ENCODE measurements around the gene CAMKMT.

DNA sequence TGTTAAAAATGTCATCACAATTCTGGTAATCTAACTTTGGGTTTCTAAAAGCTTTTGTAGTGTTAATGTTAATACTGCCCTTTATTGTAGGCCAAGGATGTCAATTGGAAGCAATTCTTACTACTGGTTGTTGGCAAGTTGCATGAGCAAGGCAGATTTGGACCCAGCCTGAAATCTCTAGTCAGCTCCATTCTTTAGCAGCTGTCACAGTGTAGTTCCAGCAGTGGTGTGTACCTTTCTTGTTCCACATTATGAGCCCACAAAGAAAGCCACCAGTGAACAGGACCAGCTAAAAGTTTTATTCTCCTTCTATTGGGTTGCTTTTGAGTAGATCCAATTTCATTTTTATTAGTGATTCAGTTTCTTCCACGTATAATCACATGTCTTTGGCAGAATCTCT lies 133.8 kb downstream of the CAMKMT start:
- TF ChIP-seq, protein P1, sequence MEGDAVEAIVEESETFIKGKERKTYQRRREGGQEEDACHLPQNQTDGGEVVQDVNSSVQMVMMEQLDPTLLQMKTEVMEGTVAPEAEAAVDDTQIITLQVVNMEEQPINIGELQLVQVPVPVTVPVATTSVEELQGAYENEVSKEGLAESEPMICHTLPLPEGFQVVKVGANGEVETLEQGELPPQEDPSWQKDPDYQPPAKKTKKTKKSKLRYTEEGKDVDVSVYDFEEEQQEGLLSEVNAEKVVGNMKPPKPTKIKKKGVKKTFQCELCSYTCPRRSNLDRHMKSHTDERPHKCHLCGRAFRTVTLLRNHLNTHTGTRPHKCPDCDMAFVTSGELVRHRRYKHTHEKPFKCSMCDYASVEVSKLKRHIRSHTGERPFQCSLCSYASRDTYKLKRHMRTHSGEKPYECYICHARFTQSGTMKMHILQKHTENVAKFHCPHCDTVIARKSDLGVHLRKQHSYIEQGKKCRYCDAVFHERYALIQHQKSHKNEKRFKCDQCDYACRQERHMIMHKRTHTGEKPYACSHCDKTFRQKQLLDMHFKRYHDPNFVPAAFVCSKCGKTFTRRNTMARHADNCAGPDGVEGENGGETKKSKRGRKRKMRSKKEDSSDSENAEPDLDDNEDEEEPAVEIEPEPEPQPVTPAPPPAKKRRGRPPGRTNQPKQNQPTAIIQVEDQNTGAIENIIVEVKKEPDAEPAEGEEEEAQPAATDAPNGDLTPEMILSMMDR (IDR thresholded peaks at IDR 0.05), result no peak
- TF ChIP-seq POLR2AphosphoS5 (IDR thresholded peaks at IDR 0.05) (no peak), EP300 (IDR thresholded peaks at IDR 0.05) (no peak), POLR2A (IDR thresholded peaks at IDR 0.05) (no peak)
